ENCODE measurements around the gene GOLGA8S.
"Not testable (repeated sequence)": the region's sequence is repeated elsewhere in the genome, so short reads cannot be mapped to it uniquely, and the experiment has no call there.

Gene GOLGA8S

GRCh38 chr15:23398357-23398756, 43.8 kb downstream of the GOLGA8S start:
- not testable (repeated sequence) for DNase-seq

GRCh38 chr15:23399207-23399606, 44.7 kb downstream of the GOLGA8S start:
- DNase-seq = not testable (repeated sequence)

- no peak for DNase-seq
Measured at GRCh38 chr15:23401627-23402026, 47.1 kb downstream of the GOLGA8S start.

GRCh38 chr15:23402140-23402539, 47.6 kb downstream of the GOLGA8S start:
- no peak for DNase-seq

GRCh38 chr15:23402544-23402943, 48.0 kb downstream of the GOLGA8S start:
- no peak for DNase-seq

GRCh38 chr15:23403550-23403949, 49.0 kb downstream of the GOLGA8S start:
- DNase-seq = no peak

GRCh38 chr15:23411841-23412240, 57.3 kb downstream of the GOLGA8S start:
- DNase-seq = no peak

- not testable (repeated sequence) for DNase-seq
Measured at GRCh38 chr15:23412881-23413600, 58.5 kb downstream of the GOLGA8S start.

Measured in activated naive CD4-positive, alpha-beta T cell treated with Interleukin-2 at 50 U/mL for 16 hours (primary cell).